Measurements from ENCODE around the gene HSD17B4. TPM values are rescaled to one million over a fixed set of nuclear protein-coding genes. Genes with fewer than 3 reads are reported as not detected.

Gene HSD17B4, protein sequence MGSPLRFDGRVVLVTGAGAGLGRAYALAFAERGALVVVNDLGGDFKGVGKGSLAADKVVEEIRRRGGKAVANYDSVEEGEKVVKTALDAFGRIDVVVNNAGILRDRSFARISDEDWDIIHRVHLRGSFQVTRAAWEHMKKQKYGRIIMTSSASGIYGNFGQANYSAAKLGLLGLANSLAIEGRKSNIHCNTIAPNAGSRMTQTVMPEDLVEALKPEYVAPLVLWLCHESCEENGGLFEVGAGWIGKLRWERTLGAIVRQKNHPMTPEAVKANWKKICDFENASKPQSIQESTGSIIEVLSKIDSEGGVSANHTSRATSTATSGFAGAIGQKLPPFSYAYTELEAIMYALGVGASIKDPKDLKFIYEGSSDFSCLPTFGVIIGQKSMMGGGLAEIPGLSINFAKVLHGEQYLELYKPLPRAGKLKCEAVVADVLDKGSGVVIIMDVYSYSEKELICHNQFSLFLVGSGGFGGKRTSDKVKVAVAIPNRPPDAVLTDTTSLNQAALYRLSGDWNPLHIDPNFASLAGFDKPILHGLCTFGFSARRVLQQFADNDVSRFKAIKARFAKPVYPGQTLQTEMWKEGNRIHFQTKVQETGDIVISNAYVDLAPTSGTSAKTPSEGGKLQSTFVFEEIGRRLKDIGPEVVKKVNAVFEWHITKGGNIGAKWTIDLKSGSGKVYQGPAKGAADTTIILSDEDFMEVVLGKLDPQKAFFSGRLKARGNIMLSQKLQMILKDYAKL
- total RNA-seq, result 160 and 255 TPM in 2 replicates

GRCh38 chr5:119452373-119453039, at the start of gene HSD17B4:
Gene HSD17B4, plus strand, starts transcription at chr5:119452497. Its CDS starts 79 bp downstream, at chr5:119452576.

Other genes starting within 250 kb of the HSD17B4 start
- 25.3 and 70.7 TPM in 2 replicates for gene TNFAIP8, start 96.5 kb upstream of the HSD17B4 start, total RNA-seq
- gene FAM170A, start 177.1 kb downstream of the HSD17B4 start, total RNA-seq, result not detected in 2 replicates

All from smooth muscle cell of the umbilical artery (primary cell).